Type B pancreatic cell (in vitro differentiated cells): Measurements from ENCODE around the gene SWT1. TPM values are rescaled to one million over a fixed set of nuclear protein-coding genes. Genes with fewer than 3 reads are reported as not detected.
A peak's percentile ranks its signal among the peaks of the same experiment; 100 is the strongest.
"Not testable (repeated sequence)": the region's sequence is repeated elsewhere in the genome, so short reads cannot be mapped to it uniquely, and the experiment has no call there.

Source experiments
- DNase-seq: peaks from one replicate; pipeline ENCODE4 v3.0.0; 2021; ENCODE audit warnings: mixed read lengths; ENCODE audit not compliant: unreplicated experiment; ENCODE audit errors: extremely low spot score
- H3K27ac Mint-ChIP-seq: 2 replicates; pipeline ENCODE4 v1.8.0; 2021; ENCODE audit warnings: mild to moderate bottlenecking, mixed read lengths
- H3K27me3 Mint-ChIP-seq: 2 replicates; pipeline ENCODE4 v1.8.0; 2021; ENCODE audit warnings: mixed read lengths
- H3K36me3 Mint-ChIP-seq: 2 replicates; pipeline ENCODE4 v1.8.0; 2021; ENCODE audit warnings: mixed read lengths
- H3K4me1 Mint-ChIP-seq: one replicate; pipeline ENCODE4 v1.8.0; 2021; ENCODE audit warnings: mixed read lengths; ENCODE audit not compliant: unreplicated experiment
- H3K4me3 Mint-ChIP-seq: 2 replicates; pipeline ENCODE4 v1.8.0; 2021; ENCODE audit warnings: mild to moderate bottlenecking, mixed read lengths
- H3K9me3 Mint-ChIP-seq: 2 replicates; pipeline ENCODE4 v1.8.0; 2021; ENCODE audit warnings: mixed read lengths
- CTCF ChIP-seq: fragments of 200-600 bp; sonication (generic); conservative IDR thresholded peaks from 2 replicates; pipeline ENCODE4 v1.5.0; 2021; ENCODE audit warnings: antibody characterized with exemption, mild to moderate bottlenecking
- total RNA-seq: library from RNA; stranded (reverse); gene quantifications from 2 replicates; pipeline ENCODE4 v1.2.1, GENCODE V29; 2021; ENCODE audit warnings: low replicate concordance

The SWT1 gene
- total RNA-seq, 1 donor from 2014 or later = 6.2 TPM

DNA sequence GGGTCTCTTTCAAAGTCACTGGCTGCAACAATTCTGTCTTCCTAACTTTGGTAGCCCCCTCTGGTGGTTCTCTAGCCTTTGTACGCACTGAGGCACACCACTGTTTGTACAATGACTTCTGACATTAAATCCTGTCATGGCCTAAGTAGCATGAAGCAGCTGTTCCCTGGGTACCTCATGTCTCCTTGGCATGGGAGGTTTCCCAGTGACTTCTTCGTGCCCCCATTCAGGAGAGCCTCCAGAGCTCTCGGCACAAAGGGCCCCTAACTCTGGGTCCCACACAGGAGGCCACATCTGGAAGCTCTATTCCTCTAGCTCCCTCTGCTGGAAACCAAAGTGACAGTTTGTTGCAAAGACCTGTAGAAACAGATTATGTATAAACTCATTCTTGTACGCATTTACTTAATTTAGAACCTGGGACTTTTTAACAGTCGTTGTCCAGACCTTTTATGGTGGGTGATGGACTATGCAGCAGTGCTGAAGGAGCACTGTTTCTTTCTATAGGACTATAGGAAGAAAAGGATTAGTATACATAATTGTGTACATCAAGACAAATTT, 13.4 kb downstream of the SWT1 start:
- H3K27ac Mint-ChIP-seq = no peak overlapping the region
- H3K4me3 Mint-ChIP-seq = no peak overlapping the region
- H3K4me1 Mint-ChIP-seq = peaks cover 5% of the 10 kb centered on the region

DNA sequence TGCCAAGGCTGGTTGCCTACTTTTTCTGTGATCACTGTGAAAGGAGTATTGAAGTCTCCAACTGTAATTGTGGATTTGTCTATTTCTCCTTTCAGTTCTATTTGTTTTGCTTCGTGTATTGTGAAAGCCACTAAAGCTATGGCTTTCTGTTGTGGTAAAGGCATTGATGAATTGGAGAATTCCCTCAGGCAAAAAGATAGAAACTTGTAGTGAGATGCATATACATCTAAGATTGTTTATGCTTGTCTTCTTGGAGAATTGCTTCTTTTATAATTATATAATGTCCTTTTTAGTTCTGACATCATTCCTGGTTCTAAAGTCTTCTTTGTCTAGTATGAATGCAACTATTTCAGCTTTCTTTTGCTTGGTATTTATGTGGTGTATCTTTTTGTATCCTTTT, 36.8 kb downstream of the SWT1 start:
- Mint-ChIP-seq H3K27me3 (no peaks in the 10 kb centered on the region), H3K4me1 (no peaks in the 10 kb centered on the region), H3K9me3 (no peaks in the 10 kb centered on the region), H3K36me3 (peaks cover 10% of the 10 kb centered on the region), H3K27ac (no peak overlapping the region), H3K4me3 (no peak overlapping the region)
- DNase-seq = no peak
- TF ChIP-seq CTCF = no peak

More for the DNA sequence above, 13.4 kb downstream of the SWT1 start:
- no peaks in the 10 kb centered on the region for H3K9me3 Mint-ChIP-seq
- peaks cover 13% of the 10 kb centered on the region for H3K36me3 Mint-ChIP-seq
- no peak for DNase-seq
- H3K27me3 Mint-ChIP-seq = no peaks in the 10 kb centered on the region
- peak; percentile 87 for TF ChIP-seq CTCF

DNA sequence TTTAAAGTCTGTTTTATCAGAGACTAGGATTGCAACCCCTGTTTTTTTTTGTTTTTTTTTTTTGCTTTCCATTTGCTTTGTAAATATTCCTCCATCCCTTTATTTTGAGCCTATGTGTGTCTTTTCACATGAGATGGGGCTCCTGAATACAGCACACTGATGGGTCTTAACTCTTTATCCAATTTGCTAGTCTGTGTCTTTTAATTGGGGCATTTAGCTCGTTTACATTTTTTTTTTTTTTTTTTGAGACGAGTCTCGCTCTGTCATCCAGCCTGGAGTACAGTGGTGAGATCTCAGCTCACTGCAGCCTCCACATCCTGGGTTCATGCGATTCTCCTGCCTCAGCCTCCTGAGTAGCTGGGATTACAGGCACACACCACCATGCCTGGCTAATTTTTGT, 41.7 kb downstream of the SWT1 start:
- not testable (repeated sequence) for DNase-seq, H3K27me3 Mint-ChIP-seq, H3K4me1 Mint-ChIP-seq, H3K27ac Mint-ChIP-seq, H3K4me3 Mint-ChIP-seq, H3K9me3 Mint-ChIP-seq
- H3K36me3 Mint-ChIP-seq = peaks cover 13% of the 10 kb centered on the region

DNA sequence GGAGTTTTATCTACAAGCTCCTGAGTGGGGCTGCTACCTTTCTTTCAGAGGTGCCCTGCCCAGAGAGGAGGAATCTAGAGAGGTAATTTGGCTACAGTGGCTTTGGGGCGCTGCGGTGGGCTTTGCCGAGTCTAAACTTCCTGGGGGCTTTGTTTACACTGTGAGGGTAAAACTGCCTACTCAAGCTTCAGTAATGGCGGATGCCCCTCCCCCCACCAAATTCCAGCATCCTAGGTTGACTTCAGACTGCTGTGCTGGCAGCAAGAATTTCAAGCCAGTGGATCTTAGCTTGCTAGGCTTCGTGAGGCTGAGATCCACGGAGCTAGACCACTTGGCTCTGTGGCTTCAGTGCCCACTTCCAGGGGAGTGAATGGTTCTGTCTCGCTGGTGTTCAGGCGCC, 43.9 kb downstream of the SWT1 start:
- Mint-ChIP-seq H3K27me3 (no peaks in the 10 kb centered on the region), H3K4me3 (no peak overlapping the region), H3K36me3 (peaks cover 13% of the 10 kb centered on the region), H3K27ac (no peak overlapping the region), H3K4me1 (no peaks in the 10 kb centered on the region), H3K9me3 (peaks cover 10% of the 10 kb centered on the region)
- no peak for TF ChIP-seq CTCF
- DNase-seq = no peak

DNA sequence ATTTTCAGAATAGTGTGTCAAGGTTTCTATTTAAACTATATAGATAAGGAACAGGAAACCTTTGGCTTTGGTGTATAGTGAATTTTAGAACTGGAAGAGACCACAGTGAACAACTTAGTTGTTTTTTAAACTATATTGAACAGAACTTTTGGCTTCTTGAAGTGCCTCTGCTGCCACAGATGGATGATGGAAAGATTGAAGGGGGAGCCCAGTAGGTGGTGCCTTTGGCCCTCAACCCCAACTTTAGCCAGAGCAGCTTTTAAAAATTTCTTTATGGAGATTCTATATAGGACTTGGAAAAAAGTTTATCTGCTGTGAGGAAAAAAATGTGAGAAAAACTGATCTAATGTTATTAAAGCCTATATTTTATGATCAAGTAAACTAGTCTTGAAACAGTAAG, 50.2 kb downstream of the SWT1 start:
- no peak for DNase-seq
- peaks cover 15% of the 10 kb centered on the region for H3K9me3 Mint-ChIP-seq
- no peaks in the 10 kb centered on the region for H3K4me1 Mint-ChIP-seq
- H3K4me3 Mint-ChIP-seq = no peak overlapping the region
- no peak for TF ChIP-seq CTCF
- peaks cover 29% of the 10 kb centered on the region for H3K36me3 Mint-ChIP-seq
- no peak overlapping the region for H3K27ac Mint-ChIP-seq
- H3K27me3 Mint-ChIP-seq = no peaks in the 10 kb centered on the region

GRCh38 chr1:185207980-185208602, 51.1 kb downstream of the SWT1 start:
- Mint-ChIP-seq H3K4me1 (no peaks in the 10 kb centered on the region), H3K9me3 (peaks cover 15% of the 10 kb centered on the region), H3K4me3 (no peak overlapping the region), H3K27ac (no peak overlapping the region), H3K36me3 (peaks cover 31% of the 10 kb centered on the region), H3K27me3 (no peaks in the 10 kb centered on the region)
- DNase-seq = no peak
- TF ChIP-seq CTCF = no peak
